ENCODE measurements around the gene LRRC1.

- TF ChIP-seq EP300 (IDR thresholded peaks at IDR 0.05) (no peak), CTCF (IDR thresholded peaks at IDR 0.05) (no peak), POLR2A (IDR thresholded peaks at IDR 0.05) (no peak)
These were observed 130.1 kb downstream of the LRRC1 start for GRCh38 chr6:53924821-53925422.
